Measurements from ENCODE around the gene RPS16. TPM values are rescaled to one million over a fixed set of nuclear protein-coding genes. Genes with fewer than 3 reads are reported as not detected.
A peak's percentile ranks its signal among the peaks of the same experiment; 100 is the strongest.
"Not testable (repeated sequence)": the region's sequence is repeated elsewhere in the genome, so short reads cannot be mapped to it uniquely, and the experiment has no call there.

Gene RPS16
- total RNA-seq, 1 donor from 2014 or later: 1,065 TPM

DNA sequence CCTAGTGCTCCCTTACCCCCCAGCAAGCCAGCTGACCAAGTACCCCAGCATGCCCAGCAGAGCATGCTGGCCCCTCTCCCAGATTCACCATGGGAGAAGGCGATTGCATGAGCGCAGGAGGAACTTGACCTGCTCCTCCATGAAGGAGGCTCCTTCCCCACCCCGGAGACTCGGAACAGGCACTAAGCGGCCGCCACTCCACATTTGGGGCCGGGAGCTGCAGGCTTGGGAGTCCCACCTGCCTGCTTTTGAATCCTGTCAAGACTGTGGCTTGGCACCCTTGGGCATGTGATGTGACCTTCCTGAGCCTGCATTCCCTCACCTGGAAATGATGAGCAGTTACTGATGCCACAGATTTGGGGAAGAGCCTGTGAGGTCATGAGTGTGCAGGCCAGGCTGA, 32.2 kb upstream of the RPS16 start:
- H3K9me3 Mint-ChIP-seq (ENCODE audit: low read depth): no peaks in the 10 kb centered on the region
- no peak overlapping the region for H3K27ac Mint-ChIP-seq (ENCODE audit: unreplicated experiment)
- H3K36me3 Mint-ChIP-seq (ENCODE audit: low read depth): peaks cover 54% of the 10 kb centered on the region
- TF ChIP-seq, protein P1, sequence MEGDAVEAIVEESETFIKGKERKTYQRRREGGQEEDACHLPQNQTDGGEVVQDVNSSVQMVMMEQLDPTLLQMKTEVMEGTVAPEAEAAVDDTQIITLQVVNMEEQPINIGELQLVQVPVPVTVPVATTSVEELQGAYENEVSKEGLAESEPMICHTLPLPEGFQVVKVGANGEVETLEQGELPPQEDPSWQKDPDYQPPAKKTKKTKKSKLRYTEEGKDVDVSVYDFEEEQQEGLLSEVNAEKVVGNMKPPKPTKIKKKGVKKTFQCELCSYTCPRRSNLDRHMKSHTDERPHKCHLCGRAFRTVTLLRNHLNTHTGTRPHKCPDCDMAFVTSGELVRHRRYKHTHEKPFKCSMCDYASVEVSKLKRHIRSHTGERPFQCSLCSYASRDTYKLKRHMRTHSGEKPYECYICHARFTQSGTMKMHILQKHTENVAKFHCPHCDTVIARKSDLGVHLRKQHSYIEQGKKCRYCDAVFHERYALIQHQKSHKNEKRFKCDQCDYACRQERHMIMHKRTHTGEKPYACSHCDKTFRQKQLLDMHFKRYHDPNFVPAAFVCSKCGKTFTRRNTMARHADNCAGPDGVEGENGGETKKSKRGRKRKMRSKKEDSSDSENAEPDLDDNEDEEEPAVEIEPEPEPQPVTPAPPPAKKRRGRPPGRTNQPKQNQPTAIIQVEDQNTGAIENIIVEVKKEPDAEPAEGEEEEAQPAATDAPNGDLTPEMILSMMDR (IDR thresholded peaks at IDR 0.05): no peak
- H3K27me3 Mint-ChIP-seq (ENCODE audit: low read depth): no peaks in the 10 kb centered on the region
- no peak for DNase-seq (ENCODE audit: low spot score)
- no peak overlapping the region for H3K4me3 Mint-ChIP-seq (ENCODE audit: unreplicated experiment)
- H3K4me1 Mint-ChIP-seq (ENCODE audit: low read depth): no peaks in the 10 kb centered on the region

DNA sequence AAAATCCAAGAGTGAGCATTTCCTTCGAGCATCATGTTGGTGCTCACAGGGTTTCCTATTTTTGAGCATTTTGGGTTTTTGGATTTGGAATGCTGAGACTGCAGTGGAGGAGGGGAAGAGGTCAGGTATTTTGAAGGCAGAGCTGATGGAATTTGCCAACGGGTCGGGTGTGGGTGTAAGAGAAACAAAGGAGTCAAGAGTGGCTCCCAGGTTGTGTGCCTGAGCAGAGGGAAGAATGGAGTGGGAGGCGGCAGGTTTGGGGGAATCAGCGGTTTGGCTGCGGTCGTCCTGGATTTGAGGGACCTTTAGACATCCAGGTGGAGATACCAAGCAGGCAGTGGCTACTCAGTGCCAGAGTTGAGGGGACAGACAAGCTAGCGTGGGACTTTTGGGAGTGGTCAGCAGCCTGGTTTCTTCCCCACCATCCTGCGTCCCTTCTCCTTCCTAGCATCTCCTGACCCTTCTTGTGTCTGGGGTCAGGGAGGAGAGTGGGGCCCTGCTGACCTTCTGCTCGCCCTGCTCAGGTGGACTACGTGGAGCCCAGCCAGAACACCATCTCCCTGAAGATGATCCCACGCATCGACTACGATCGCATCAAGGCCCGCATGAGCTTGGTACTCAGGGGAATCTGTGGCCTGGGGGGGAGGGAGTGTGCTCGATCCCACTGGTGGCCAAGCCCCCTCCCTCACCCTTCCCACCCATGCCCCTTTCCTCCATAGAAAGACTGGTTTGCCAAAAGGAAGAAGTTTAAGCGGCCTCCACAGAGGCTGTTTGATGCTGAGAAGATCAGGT, 30.4 kb upstream of the RPS16 start:
- DNase-seq (ENCODE audit: low spot score): no peak
- no peaks in the 10 kb centered on the region for H3K9me3 Mint-ChIP-seq (ENCODE audit: low read depth)
- H3K27me3 Mint-ChIP-seq (ENCODE audit: low read depth): no peaks in the 10 kb centered on the region
- H3K27ac Mint-ChIP-seq (ENCODE audit: unreplicated experiment): no peak overlapping the region
- H3K4me3 Mint-ChIP-seq (ENCODE audit: unreplicated experiment): no peak overlapping the region
- TF ChIP-seq, protein P1 (IDR thresholded peaks at IDR 0.05): no peak
- no peaks in the 10 kb centered on the region for H3K4me1 Mint-ChIP-seq (ENCODE audit: low read depth)
- peaks cover 46% of the 10 kb centered on the region for H3K36me3 Mint-ChIP-seq (ENCODE audit: low read depth)

DNA sequence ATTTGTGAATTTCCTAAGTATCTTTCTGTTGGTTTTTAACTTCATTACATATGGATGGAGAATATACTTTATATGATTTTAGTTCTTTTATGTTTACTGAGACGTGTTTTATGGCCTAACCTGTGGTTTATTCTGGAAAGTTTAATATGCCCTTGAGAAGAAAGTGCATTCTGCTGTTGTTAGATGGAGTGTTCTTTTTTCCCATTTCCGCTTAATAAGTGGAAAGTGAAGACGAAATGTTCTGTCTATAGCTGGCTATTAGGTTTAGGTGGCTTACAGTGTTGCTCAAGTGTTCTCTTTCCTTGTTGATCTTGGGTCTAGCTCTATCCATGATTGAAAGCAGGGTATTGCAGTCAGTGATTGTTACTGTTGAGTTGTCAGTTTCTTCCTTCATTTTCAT, 27.7 kb upstream of the RPS16 start:
- DNase-seq (ENCODE audit: low spot score): no peak
- Mint-ChIP-seq H3K27ac (ENCODE audit: unreplicated experiment) (no peak overlapping the region), H3K27me3 (ENCODE audit: low read depth) (no peaks in the 10 kb centered on the region), H3K36me3 (ENCODE audit: low read depth) (peaks cover 45% of the 10 kb centered on the region), H3K9me3 (ENCODE audit: low read depth) (no peaks in the 10 kb centered on the region), H3K4me1 (ENCODE audit: low read depth) (no peaks in the 10 kb centered on the region), H3K4me3 (ENCODE audit: unreplicated experiment) (no peak overlapping the region)
- TF ChIP-seq, protein P1 (IDR thresholded peaks at IDR 0.05): no peak

DNA sequence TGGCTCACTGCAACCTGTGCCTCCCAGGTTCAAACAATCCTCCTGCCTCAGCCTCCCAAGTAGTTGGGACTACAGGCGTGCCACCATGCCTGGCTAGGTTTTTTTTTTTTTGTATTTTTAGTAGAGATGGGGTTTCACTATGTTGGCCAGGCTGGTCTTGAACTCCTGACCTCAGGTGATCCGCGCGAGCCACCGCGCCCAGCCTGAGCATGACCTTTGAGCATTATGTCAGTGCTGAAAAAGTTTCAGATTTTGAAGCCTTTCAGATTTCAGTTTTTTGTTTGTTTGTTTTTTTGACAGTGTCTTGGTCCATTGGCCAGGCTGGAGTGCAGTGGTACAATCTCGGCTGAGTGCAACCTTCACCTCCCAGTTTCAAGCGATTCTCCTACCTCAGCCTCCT, 15.5 kb upstream of the RPS16 start:
- not testable (repeated sequence) for H3K27me3 Mint-ChIP-seq (ENCODE audit: low read depth); DNase-seq (ENCODE audit: low spot score); H3K9me3 Mint-ChIP-seq (ENCODE audit: low read depth); H3K27ac Mint-ChIP-seq (ENCODE audit: unreplicated experiment); H3K4me3 Mint-ChIP-seq (ENCODE audit: unreplicated experiment)
- peaks cover 31% of the 10 kb centered on the region for H3K4me1 Mint-ChIP-seq (ENCODE audit: low read depth)
- H3K36me3 Mint-ChIP-seq (ENCODE audit: low read depth): peaks cover 25% of the 10 kb centered on the region

DNA sequence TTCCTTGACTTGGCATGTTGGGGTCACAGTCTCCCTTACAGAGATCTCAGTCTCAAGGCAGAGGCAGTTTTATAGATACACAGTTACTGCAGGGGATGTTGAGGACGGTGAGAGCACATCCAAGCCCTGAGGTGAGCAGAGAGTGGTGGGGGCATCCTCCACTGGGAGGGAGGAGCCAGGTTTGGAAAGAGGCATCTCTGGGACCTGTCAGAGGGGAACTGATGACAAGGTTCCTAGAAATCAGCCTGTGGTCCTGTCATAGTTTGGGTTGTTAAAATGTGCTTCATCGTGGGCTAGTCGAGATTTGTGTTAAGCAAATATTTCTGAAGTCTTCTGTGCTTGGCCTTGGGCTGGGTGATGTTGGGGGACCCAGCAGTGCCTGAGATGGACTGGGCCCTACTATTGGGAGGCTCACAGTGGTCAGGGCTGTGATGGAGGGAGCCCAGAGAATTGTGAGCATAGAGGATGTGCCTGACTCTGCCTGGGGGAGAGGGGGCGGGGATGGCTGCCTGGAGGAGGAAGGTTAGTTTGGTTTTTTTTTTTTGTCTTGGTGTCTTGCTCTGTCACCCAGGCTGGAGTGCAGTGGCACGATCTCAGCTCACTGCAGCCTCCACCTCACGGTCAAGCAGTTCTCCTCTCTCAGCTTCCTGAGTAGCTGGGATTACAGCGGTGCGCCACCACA, 13.5 kb upstream of the RPS16 start:
- H3K27me3 Mint-ChIP-seq (ENCODE audit: low read depth): no peaks in the 10 kb centered on the region
- no peaks in the 10 kb centered on the region for H3K9me3 Mint-ChIP-seq (ENCODE audit: low read depth)
- no peak for DNase-seq (ENCODE audit: low spot score)
- H3K36me3 Mint-ChIP-seq (ENCODE audit: low read depth): peaks cover 29% of the 10 kb centered on the region
- TF ChIP-seq, protein P1 (IDR thresholded peaks at IDR 0.05): no peak
- no peak overlapping the region for H3K4me3 Mint-ChIP-seq (ENCODE audit: unreplicated experiment)
- peak overlapping the region; percentile 65 for H3K27ac Mint-ChIP-seq (ENCODE audit: unreplicated experiment)
- peaks cover 47% of the 10 kb centered on the region for H3K4me1 Mint-ChIP-seq (ENCODE audit: low read depth)

All from chondrocyte (in vitro differentiated cells).